T-helper 22 cell (primary cell): ENCODE results near the gene IL34.

Experiments used
- DNase-seq: peaks from one replicate; pipeline ENCODE4 v3.0.0-alpha.2; 2020; ENCODE audit warnings: low read depth

Gene IL34

DNA sequence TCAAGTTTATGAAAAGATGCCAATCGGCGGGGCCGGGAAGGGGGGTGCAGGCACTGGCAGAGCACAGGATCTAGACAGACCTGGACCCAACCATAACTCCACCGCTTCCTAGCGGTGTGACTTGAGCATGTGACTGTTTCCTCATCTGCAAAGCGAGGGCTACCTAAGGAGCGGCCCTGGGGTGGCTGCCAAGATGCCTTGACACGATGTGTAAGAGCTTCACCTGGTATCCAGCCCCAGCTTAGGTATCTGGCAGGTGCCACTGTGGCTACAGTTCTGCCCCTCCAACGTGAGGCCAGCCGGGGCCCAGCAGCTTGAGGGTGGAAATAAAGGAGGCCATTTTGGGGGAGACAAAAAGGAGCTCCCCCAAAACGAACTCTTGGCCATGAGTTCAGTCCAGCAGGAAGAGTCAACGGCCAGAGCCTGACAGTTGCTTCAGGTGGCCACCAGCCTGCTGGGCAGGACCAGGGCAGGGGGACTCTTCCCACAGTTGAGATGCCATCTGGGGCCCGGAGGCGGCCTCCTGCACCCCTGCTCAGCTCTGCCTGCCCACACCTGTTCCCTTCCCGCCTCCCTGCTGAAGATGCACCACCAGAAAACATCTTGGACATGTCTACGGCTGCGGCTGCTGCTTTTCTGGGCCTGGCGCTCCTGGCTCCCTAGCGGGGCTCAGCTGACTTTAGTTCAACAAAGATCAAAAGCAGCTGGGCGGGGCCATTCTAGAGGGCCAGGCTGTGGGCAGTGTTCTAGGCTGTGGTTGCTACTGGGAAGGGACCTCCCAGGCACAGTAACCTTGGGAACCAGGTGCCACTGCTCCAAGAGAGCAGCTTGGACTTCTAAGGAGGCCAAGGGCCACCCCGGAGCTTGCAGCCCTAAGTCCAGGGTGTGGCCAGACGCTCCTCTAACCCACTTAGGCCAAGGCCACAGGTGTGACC lies 42.9 kb downstream of the IL34 start:
- DNase-seq: no peak

DNA sequence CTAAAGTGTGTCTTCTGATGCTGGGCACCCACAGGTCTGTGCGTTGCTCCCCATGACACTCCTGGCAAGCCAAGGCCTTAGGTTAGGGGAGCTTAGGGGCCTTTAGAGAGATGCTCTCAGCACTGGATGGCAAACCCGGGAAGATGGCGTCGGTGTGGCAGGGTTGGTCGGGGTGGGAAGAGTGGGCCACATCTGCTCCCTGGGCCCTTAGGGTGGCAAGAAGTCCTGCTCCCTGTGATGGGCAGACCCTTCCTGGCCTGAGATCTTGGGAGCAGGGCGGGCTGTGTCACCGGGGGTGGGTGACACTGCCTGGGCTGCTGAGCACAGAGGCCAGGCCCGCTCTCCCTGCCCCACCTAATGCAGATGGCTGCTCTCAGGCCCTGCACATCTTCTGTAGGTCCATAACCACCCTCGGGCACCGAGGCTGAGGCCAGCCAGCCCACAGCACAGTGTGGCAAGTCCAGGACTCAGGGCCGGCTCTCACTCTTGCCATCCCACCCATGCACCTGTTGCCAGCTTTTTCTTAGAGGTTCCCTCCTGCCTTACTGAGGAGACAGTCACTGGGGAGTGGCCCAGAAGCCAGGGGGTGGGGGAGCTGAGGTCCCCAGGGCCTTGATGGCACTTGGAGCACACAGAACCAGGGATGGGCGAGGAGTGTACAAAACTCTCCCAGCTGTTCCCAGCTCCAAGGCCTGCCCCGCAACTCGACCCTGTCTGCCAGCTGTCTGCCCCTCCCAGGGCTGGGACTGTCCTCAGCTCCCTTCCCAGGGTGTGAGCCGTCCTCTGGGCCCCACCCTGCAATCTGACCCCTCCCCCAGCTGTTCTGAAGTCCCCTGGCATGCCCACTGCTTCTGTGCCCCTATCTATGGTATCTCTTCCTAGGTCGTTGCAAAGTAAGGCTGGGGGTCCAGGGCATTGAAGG lies 43.9 kb downstream of the IL34 start:
- DNase-seq: no peak

DNA sequence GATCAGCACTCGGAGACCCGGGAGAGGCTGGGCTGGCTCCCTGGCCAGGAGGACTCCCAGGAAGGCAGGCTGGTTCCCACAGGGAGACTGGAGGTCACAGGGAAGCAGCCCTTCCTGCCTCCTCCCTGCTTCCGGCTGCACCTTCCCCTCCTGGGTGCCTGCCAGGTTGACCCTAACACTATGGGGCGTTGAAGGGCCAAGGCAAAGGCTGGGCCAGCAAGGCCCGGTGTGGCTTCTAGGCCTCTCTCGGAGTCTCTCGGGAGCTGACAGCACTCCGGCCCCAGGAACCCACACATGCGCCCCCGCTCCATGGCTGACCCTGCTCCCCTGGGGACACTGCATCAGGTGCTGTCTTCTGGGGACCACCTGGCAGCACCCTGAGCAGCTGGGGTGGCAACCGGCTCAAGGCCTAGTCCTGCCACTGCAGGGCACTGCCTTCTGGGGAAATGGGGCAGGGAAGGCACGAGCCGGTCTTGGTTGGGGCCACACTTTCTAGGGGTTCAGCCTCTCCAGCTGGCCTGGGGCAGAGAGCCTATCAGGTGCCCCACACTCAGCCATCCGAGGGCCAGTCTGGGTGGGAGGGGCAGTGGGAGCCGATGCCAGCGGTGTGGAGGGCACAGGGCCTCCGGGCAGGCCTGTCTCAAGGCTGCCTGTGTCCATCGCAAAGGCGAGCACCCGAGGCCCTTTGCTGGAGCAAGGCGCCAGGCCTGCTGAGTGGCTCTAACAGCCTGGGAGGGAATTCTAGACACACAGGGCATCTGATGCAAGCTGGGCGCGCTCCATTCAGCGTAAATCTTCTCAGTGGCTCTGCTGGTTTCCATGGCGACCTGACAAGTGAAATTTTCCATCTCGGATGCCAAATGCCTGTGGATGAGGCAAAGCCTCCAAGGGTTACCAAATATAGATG lies 45.1 kb downstream of the IL34 start:
- DNase-seq: no peak

DNA sequence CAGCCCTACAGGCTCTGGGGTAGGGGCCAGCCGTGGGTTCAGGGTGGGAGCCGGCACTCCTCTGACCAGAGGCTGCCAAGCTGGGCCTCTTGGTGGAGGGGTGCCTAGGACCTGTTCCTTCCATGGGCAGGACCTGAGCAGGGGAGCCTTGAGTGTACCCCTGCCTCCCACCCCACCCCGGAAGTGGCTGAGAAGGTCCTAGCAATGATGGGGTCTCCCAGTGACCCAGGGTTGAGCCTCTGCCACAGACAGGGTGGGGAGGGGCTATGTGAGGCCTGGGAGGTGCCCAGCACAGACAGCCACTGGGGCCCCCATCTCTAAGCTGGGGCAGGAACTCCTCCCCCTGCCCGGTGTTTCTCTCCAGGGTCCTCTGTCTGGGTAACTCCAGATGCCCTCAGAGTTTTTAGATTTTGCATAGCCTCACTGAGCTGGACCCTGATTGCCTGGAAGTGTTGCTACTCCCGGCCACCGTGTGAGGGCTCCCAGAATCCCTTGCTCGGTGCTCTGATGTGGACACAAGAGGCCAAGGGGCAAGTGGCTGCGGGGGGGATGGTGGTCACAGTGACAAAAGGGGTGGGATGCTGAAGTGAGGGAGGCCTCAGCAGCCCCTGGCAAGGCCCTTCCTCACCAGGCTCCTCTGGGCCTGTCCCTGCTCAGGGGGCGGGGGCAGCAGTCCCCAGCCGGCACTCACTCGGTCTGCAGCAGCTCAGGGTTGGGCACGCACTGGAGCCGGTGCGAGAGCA lies 45.9 kb downstream of the IL34 start:
- no peak for DNase-seq

DNA sequence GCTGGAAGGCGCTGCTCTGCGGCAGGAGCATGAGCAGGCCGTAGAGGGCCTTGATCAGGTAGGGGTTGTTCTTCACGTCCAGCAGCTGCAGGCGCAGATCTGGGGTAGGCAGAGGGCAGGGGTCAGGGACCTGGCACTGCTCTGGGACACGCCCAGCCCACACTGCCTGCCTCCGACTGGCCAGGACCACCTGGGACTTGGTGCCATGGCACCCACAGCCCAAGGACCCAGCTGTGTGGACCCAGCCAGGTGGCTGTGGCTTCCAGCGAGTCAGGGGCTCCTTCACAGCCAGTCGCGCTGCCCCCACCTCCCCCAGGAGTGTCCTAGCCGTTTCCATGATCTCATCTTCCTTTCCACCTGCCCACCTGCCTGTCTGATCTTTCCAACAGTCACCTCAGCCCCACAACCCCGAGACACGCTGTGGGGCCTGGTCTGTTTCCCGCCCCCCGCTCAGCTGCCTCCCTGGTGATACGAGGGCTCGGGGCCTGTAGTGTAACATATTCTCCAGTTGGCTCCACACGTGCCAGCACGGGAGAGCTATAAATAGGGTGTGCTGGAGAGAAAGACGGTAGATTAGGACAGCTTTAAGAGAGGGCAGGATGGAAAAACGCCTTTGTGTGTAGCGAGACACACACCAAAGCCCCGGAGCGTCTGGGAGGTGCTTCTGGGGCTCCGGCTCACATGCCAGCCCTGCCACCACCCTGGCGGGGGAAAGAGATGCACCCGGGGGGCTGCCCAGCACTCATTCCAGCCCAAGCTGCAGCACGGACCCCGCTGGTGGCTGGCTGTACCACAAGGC lies 46.7 kb downstream of the IL34 start:
- no peak for DNase-seq

DNA sequence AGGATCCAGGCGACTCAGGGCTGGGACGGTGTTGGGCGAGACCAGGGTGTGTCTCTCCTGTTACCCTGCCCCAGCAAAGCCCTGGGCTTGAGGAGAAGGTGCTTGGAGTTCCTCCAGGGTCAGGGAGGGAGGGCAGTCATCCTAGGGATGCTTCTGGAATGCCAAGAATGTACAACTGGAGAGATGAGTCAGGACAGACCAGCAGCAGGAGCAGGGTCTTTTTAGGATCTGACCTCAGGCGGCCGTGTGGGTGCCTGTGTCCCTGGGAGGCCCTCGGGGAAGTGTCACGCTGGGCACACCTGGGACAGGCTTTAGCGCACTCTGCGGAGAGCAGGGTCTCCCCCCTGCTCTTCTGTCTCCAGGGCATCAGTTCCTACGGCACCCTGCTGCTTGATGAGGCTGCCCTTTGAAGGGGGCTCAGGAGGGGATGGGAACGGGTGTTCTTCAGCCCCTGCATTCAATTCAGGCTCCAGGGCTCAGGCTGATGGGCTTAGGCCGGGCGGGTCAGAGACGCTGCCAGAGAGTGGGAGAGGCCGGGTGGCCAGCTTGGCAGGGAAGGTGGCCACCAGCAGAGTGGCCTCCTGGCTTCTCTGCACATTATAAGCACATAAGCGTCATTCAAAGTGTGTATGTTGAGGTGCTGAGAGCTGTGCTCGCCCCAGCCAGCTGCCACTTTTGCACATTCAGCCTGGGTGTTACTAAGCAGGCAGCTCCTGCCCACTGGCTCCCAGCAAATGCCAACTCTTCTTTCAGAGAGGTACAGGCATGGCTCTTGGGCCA lies 47.9 kb downstream of the IL34 start:
- no peak for DNase-seq

DNA sequence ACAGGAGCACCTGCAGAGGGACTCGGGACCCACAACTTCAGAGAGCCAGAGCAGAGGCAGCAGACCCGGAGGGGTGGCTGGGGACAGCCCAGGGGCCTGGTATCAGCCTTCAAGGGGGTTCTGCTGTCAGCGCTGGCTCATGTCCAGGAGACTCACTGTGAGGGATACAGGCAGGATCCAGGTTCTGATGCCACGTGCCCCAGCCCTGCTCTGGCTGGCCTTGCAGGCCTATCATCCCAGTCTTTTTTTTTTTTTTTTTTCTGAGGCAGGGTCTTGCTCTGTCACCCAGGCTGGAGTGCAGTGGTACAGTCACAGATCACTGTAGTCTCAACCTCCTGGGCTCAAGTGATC lies 48.5 kb downstream of the IL34 start:
- DNase-seq: no peak

DNA sequence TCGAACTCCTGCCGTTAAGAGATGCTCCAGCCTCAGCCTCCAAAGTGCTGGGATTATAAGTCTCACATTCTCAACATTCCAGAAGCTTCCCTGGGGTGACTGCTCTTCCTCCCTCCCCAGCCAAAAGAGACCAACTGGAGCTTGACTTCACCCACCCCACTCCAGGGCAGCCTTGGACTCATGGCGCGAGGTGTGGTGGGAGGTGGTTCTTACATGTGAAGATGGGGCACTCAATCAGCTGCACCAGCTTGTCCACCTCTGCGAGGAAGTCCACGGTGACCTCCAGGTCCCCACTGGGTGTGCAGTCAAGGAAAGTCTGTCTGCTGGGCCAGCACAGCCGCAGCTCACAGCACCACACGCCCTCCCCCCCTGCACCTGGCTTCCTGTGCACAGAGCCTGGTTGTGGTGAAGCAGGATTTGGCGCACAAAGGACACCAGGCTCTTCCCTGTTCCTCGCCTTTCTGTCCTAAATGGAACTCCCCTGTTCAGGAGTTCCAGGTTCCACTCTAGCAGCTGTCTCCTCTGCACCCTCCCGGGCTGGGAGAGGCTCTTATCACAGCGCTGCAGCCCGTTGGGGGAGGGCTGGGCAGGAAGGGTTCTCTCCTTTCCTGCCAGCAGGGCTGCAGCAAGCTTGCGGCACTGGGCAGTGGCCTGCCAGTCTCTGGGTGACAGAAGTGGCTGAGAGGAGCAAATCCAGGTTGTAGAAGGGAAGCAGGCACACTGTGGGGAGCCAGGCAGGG lies 49.1 kb downstream of the IL34 start:
- no peak for DNase-seq

DNA sequence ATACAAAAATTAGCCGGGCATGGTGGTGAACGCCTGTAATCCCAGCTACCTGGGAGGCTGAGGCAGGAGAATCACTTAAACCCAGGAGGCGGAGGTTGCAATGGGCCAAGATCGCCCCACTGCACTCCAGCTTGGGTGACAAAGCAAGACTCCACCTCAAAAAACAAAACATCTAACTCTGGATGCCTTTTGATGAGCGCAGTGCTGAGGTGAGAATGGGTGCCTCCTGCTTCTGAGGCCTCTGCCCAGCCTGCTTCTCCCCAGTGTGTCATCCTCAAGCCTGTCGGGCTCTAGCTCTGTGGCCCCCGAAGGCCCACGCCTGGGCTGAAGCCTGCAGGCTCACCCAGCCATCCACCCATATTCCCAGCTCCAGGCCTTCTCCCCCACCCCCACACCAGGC lies 50.0 kb downstream of the IL34 start:
- no peak for DNase-seq

DNA sequence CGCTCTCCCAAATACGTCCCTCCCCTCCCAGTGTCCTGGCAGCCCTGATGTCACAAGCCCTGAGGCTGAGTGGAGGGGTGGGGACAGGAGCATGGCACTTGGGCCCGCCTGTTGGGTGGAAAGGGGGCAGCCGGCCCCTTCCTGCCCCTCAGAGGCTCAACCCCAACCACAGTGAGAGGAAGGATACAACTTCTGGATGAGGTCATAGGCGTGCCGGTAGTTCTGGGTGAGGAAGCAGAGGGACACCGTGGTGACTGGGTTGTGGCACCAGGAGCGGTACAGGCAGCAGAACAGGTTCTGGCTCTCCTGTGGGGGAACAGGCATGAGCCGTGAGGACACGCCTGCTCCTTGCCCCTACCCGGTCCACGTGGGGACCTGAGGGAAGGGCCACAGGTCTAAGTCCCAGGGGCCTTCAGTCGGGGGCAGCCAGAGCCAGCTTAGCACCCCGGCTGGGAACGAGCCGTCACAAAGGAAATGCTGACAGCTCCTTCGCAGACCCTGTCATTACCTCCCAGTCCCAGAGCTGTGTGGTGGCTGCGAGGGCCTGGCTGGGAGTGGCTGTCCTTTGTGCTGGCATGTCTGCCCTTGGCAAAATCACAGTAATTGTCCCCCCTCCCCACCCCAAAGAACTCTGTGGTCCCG lies 50.7 kb downstream of the IL34 start:
- no peak for DNase-seq

DNA sequence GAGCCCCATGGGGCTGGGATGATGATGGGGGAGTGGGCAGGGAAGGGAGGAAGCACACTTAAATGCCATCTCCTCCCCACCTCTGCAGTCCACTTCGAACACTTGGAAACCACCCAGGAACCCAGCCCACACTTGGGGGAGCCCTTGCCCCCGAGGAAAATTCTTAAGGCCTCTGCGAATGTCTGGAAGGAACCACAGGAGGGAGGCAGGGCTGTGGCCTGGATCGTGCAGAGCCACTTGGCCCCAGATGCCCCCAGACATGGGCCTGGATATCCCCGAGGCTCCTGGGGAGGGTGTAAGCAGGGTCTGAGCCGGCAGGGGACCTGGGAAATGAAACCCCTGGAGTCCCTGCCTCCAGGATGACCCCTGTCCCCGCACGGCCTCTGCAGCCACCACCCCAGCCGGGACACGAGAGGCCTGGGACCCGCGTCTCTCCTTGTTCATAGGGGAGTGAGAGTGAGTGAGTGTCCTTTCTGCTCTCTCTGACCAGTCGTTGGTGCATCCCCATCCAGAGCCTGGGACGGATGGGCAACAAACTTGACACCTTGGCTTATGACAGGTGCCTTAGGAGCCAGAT lies 51.3 kb downstream of the IL34 start:
- no peak for DNase-seq

DNA sequence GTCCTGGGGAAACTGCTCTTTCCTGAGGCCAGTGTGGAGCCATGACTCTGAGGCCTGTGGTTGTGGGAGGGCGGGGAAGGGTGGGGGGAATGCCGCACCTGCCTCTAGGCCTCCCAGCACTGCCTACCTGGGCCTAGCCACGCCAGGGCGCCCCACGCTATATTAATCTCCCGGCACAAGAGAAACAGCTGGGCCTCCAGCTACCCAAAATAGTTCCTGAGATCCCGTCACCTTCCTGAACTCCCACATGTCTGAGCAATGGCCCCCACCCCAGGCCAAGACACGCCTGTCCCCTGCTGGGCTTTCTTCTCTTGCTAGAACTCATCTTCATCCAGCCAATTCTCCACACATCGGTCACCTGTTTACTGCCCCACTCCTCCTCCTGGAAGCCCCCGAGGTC lies 52.5 kb downstream of the IL34 start:
- DNase-seq: no peak

DNA sequence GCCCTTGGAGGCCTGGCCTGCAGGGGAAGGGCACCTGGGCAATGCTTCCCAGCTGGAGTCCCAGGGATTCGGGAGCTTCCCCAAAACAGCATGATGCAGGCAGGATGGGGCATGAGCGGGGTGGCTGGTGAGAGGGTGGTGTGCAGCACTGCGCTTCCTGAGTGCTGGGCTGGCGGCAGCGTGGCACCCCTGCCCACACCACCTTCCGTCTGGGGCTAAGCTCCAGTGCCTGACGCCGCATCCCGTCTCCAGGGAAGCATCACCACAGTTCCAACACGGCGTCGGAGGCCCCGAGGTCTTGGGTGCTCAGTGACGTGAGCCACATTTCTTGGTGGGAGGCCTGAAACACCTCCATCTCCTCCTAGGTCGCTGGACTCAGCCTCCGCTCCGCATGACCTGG lies 53.3 kb downstream of the IL34 start:
- DNase-seq: no peak

DNA sequence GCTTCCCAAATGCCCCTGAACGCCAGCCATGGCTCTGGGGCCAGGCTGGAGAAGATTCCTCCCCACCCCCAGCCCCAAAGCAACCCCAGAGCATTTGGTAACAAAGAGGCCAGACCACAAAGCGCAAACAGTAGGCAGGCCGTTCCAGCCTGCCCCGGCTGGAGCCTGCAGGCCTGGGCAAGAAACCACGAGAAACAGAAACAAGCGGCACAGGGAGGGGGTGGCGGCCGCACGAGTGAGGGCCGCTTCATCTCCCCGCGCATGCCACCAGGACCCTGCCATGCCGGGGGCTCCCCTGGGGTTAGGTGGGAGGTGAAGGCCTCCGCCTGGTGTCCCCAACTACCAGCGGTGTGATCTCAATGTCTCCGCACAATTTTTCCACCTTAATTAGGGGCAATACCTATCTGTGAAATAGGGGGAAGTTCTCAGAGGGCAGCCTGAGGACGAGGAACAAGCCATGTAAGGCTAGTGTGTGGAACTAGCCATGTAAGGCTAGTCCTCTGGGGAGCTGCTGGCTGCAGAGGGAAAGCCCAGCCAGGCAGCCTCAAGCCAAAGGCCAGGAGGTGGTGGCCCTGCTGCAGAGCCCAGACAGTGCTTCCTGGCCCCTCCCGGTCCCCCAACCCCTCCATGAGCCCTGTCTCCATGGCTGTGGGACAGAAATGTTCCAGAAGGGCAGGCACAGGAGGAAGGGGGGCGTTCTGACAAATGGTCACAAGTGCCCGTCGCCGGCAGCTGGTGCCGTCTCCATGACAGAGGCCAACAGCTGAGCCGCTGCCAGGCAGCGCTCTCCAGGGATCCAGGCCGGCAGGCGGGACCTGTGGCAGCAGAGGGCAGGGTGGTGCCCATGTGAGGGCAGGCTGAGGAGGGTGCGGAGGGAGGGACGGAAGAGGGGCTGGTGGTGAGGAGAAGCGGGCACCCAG lies 54.0 kb downstream of the IL34 start:
- no peak for DNase-seq

DNA sequence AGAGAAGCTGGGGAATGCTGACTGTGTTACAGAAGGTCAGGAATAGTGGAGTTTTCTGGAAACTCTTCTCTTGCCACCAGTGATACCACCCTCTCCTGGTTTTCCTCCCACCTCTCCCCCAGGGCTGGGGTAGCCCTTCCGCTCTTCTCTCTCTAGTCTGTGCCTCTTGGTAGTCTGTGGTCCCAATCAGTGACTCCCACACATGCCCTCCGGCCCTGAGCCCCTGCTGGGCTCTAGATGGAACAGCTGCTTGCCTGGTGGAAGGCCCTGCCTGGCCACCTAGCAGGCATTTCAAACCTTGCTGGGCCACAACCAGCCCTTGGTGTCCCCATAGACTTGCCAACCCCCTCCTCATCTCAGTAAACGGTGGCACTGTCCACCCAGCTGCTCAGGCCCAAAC lies 54.7 kb downstream of the IL34 start:
- DNase-seq: no peak

DNA sequence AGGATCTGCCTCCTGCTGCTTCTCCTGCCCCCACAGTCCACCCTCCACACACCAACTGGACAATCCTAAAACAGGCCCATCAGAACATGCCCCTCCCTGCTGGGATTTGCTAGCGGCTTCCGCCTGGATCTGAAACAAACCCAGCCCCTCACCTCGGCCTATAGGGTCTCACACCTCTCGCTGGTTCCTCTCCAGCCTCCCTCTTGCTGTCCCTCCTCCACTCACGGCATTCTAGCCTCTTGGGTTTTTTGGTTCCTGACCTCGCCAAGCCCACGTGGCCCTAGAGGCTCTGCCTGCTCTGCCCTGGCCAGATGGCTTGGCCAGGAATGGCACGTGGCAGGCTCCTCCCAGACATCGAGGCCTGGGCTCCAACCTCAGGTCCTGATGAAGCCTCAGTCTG lies 55.2 kb downstream of the IL34 start:
- DNase-seq: no peak

DNA sequence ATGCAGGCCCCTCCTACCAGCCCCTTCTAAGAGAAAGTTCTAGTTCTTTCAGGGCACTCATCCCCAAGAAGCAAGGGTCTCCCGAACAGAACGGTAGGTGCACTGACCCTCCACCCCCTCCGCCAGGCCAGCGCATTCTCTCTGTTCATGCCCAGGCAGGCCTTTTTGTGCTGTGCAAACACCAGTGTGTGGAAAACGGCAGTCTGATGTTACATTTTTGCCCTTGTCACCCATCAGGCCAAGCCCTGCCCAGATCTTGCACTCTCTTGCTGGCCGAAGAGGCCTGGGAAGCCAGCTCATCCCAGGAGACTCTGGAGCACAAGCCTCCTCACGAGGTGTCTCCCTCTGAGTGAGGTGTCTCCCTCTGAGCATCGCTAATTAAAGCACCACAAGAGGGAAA lies 55.6 kb downstream of the IL34 start:
- DNase-seq: no peak
